T-helper 17 cell (primary cell): ENCODE results near the gene ORM1. TPM values are rescaled to one million over a fixed set of nuclear protein-coding genes. Genes with fewer than 3 reads are reported as not detected.

Source experiments
- ATAC-seq: fragments of 150-1000 bp; cut with Tn5 transposase; 2 replicates; pipeline ENCODE4 v1.10.0; 2021; ENCODE audit warnings: mild to moderate bottlenecking, moderate library complexity
- DNase-seq, 3 donors: peaks; one replicate each; pipeline versions ENCODE4 v3.0.0 to v3.0.0-alpha.2; 2020 to 2021
- H3K9me3 ChIP-seq: one replicate; pipeline ENCODE4 v1.7.0; 2013; ENCODE audit warnings: low read length, mild to moderate bottlenecking; ENCODE audit not compliant: control insufficient read depth, poor library complexity, severe bottlenecking
- H3K27ac Mint-ChIP-seq: one replicate; pipeline ENCODE4 v1.8.0; 2022; ENCODE audit warnings: mild to moderate bottlenecking, moderate library complexity, mixed read lengths
- H3K27me3 Mint-ChIP-seq: one replicate; pipeline ENCODE4 v1.8.0; 2022; ENCODE audit warnings: mixed read lengths
- H3K36me3 Mint-ChIP-seq: one replicate; pipeline ENCODE4 v1.8.0; 2022; ENCODE audit warnings: low read depth, mixed read lengths
- H3K4me1 Mint-ChIP-seq: one replicate; pipeline ENCODE4 v1.8.0; 2022; ENCODE audit warnings: mild to moderate bottlenecking, mixed read lengths
- H3K4me3 Mint-ChIP-seq: one replicate; pipeline ENCODE4 v1.8.0; 2022; ENCODE audit warnings: mild to moderate bottlenecking, moderate library complexity, mixed read lengths
- total RNA-seq, 4 donors: library from RNA in 2 of 4; stranded (reverse) in 2 of 4; gene quantifications; one replicate each; pipeline ENCODE4 v1.2.3 and lab custom pipeline; 2022 to 2026

ORM1 gene
- total RNA-seq, 2 donors from 2014 or later: not detected

DNA sequence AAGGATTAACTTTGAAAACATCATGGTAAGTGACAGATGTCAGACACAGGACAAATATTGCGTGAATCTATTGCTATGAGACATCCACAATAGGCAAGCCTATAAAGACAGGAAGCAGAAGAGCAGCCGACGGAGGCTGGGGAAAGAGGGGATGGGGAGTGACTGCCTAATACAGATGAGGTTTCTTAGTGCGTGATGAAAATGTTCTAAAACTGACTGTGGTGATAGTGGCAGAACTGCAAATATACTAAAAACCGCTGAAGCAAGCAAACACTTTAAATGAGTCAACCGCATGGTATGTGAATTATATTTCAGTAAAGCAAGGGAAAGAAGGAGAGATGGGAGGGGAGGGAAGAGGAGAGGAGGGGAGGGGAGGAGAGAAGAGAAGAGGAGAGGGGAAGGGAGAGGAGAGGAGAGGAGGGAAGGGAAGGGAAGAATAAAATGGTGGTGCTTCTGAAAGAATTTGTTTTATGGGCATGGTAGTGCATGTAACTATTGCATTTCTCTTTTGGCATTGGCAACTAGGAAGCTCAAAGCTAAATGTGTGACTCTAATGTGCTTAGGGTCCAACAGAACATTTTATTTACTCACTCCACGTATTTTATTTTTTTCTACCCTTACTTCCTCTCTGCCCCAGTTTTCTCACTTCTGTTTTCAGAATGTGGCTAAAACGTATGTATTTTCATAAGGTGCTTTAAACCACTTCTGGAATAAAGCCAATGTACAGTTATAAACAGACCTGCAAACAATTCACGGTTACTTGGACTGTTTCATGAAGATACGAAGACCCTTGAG lies 43.6 kb downstream of the ORM1 start:
- DNase-seq: no peak
- Mint-ChIP-seq H3K4me1 (peaks cover 66% of the 10 kb centered on the region), H3K36me3 (peaks cover 9% of the 10 kb centered on the region), H3K27ac (peak overlapping the region; percentile 96), H3K27me3 (no peaks in the 10 kb centered on the region), H3K4me3 (peak overlapping the region; percentile 90)
- H3K9me3 ChIP-seq: no peaks in the 10 kb centered on the region
- ATAC-seq: peak; percentile 69

DNA sequence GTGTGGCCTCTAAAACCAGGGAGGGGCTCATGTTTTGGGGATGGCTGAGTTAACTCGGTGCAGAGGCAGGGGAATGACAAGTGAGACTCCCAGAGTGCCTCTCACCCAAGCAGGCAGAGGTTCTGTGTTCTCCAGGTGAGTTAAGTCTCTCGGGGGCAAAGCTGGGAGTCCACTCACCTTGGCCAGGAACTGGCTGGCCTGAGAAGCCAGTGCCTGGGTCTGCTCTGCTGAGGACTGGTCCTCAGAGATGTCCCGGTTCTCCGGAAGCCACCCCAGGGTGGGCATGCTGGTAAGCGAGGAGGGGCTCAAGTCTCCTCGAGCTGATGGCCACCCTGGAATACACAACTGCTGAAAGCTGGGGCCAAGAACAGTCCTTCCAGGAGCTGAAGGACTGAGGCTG lies 44.5 kb downstream of the ORM1 start:
- DNase-seq: no peak
- no peaks in the 10 kb centered on the region for H3K9me3 ChIP-seq
- Mint-ChIP-seq H3K4me3 (peak overlapping the region; percentile 90), H3K36me3 (peaks cover 9% of the 10 kb centered on the region), H3K4me1 (peaks cover 72% of the 10 kb centered on the region), H3K27me3 (no peaks in the 10 kb centered on the region), H3K27ac (peak overlapping the region; percentile 96)
- ATAC-seq: no peak

DNA sequence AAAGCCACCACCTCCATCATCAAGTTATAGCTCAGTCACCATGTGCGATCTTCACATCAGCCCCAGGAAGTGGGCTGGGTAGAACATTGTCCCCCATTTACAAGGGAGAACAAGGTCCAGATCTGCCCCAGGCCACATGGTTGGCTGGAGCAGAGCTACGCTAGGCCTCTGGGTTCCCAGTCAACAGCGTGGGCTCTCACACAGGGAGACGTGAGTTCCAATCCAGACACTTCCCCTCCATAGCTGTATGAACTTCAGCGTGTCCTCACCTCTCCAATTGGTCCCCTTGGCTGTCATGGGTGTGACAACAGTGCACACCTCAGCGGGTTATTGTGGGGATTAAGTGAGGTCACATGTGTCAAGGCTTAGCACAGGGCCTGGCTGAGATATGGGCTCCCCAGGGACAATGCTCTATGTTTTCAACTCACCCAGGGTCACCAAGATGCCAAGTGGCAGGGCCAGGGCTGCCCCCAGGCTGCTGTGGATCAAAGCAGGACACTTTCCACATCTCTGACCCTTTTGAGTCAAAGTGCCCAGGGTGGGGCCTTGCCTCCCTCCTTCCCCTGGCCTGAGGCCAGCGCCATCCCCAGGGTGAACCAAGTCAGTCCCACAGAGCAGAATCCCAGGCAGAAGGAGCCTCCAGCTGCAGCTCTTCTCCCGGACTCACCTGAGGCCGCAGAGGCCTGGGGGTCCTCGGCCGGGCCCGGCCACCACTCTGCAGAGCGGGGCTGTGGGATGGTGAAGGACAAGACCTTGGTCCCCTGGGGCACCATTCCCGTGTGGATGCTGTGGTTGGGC lies 45.1 kb downstream of the ORM1 start:
- peak overlapping the region; percentile 96 for H3K27ac Mint-ChIP-seq
- H3K4me1 Mint-ChIP-seq: peaks cover 75% of the 10 kb centered on the region
- H3K9me3 ChIP-seq: no peaks in the 10 kb centered on the region
- no peaks in the 10 kb centered on the region for H3K27me3 Mint-ChIP-seq
- peaks cover 9% of the 10 kb centered on the region for H3K36me3 Mint-ChIP-seq
- H3K4me3 Mint-ChIP-seq: peak overlapping the region; percentile 90
- ATAC-seq (no peak), DNase-seq (no peak)

DNA sequence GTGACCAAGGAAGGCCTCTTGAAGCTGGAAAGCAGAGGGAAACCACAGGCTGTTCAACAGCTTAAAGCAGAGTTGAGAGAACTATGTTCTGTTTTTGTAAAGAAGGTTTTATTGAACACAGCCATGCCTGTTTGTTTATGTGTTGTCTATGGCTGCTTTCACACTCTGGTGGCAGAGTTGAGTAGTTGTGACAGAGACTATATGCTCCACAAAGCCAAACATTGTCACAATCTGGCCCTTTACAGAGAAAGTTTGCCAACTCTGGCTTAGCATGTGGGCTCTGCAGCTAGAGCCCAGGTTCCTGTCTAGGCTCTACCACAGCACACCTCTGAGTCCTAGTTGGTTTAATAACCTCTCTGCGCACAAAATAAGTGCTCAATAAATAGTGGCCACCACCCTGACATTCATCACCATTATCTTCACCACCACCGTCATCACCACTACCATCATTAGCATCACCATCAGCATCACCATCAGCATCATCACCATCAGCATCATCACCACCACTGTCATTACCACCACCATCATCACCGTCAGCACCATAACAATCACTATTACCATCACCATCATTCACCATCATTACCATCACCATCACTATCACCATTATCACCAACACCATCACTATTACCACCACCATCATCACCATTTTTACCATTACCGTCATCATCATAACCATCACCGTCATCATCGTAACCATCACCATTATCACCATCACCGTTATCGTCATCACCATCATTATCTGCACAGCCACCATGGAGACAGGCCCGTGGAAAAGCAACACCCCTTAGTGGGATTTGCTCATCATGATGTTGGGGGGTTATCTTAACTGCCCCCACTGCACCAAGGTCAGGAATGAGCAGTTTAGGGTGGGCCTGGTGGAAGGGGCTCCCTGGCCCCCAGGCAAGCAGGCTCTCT lies 46.6 kb downstream of the ORM1 start:
- Mint-ChIP-seq H3K27ac (peak overlapping the region; percentile 84), H3K27me3 (no peaks in the 10 kb centered on the region), H3K36me3 (peaks cover 10% of the 10 kb centered on the region), H3K4me3 (peak overlapping the region; percentile 81), H3K4me1 (peaks cover 74% of the 10 kb centered on the region)
- DNase-seq (no peak), ATAC-seq (no peak)
- H3K9me3 ChIP-seq: no peaks in the 10 kb centered on the region

DNA sequence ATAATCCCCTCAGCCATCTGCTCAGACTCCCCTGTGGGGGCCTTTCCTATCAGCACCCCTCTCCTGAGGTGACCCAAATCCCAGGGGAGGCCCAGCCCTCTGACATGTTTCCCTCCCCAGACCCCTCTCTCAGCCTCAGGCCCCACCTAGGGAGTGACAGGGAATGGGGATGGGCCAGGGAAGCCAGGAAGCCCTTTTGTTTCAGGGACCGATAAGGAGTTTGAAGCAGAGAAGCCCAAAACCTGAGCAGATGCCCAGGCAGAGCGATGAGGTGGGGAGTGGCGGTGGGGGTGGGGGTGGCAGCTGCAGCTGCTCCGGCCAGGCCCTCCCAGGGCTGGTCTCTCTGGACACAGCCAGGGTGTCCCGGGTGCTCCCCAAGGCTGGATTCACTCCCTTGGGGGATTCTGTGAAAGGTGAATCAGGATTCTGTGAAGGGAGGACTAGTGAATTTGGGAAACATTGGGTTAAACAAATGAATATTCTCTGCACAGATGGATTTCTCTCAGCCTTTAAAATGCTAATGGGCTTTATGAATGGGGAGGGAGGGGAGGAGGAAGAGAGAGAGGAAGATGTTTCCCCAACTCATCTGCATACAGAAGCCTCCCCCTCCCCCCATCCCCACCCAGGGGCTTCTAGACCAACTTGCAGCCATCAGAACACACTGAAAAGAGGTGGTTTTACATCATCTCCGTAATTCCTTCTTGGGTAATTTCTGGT lies 47.5 kb downstream of the ORM1 start:
- DNase-seq (no peak), ATAC-seq (no peak)
- peak overlapping the region; percentile 86 for H3K4me3 Mint-ChIP-seq
- peaks cover 16% of the 10 kb centered on the region for H3K36me3 Mint-ChIP-seq
- no peaks in the 10 kb centered on the region for H3K27me3 Mint-ChIP-seq
- H3K27ac Mint-ChIP-seq: peak overlapping the region; percentile 84
- no peaks in the 10 kb centered on the region for H3K9me3 ChIP-seq
- peaks cover 78% of the 10 kb centered on the region for H3K4me1 Mint-ChIP-seq

DNA sequence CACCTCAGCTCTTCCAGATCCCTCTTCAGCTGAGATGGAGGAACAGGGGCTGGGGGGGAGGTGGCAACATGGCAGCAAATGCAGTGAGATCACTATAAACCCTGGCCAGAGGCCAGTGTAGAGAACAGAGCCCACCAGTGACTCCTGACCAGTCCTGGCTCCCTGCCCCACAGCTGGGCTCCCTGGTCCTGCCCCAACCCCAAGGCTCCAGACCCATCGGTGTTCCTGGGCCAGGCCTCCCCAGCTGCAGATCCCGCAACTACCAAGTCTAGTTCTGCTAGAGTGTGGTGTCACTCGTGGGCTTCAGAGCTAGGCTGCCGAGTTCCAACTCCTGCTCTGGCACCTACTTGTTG lies 48.0 kb downstream of the ORM1 start:
- peaks cover 80% of the 10 kb centered on the region for H3K4me1 Mint-ChIP-seq
- no peaks in the 10 kb centered on the region for H3K27me3 Mint-ChIP-seq
- peaks cover 16% of the 10 kb centered on the region for H3K36me3 Mint-ChIP-seq
- H3K9me3 ChIP-seq: no peaks in the 10 kb centered on the region
- peak overlapping the region; percentile 86 for H3K4me3 Mint-ChIP-seq
- no peak for ATAC-seq
- peak overlapping the region; percentile 84 for H3K27ac Mint-ChIP-seq
- no peak for DNase-seq

DNA sequence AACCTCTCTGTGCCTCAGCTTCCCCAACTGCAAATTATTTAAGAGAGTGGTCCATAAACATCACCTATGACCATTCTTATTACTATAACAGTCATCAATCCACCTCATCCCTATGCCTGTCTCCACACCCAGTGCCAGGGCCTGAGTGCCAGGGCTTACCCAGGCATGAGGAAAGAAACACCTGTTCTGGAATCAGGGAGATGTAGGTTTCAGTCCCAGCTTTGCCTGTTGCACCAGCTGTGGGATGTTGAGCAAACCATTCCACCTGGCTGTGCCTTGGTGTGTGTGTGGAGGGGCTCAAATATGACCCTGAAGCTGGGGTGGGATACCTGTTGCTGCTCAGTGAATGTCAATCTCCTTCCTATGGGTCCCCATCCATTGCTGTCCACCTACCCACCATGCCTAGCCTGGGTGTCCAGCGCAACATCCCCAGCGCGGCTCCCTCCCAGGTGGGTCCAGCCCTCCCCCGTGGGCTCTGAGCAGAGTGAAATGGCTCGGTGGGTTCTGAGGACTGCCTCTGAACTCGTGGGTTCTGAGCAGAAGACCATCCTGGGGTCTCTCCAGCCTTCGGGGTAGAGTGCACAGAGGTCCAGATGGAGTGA lies 48.5 kb downstream of the ORM1 start:
- no peak for ATAC-seq
- Mint-ChIP-seq H3K27ac (peak overlapping the region; percentile 84), H3K4me1 (peaks cover 78% of the 10 kb centered on the region), H3K4me3 (peak overlapping the region; percentile 86), H3K27me3 (no peaks in the 10 kb centered on the region), H3K36me3 (peaks cover 14% of the 10 kb centered on the region)
- DNase-seq: no peak
- no peaks in the 10 kb centered on the region for H3K9me3 ChIP-seq

DNA sequence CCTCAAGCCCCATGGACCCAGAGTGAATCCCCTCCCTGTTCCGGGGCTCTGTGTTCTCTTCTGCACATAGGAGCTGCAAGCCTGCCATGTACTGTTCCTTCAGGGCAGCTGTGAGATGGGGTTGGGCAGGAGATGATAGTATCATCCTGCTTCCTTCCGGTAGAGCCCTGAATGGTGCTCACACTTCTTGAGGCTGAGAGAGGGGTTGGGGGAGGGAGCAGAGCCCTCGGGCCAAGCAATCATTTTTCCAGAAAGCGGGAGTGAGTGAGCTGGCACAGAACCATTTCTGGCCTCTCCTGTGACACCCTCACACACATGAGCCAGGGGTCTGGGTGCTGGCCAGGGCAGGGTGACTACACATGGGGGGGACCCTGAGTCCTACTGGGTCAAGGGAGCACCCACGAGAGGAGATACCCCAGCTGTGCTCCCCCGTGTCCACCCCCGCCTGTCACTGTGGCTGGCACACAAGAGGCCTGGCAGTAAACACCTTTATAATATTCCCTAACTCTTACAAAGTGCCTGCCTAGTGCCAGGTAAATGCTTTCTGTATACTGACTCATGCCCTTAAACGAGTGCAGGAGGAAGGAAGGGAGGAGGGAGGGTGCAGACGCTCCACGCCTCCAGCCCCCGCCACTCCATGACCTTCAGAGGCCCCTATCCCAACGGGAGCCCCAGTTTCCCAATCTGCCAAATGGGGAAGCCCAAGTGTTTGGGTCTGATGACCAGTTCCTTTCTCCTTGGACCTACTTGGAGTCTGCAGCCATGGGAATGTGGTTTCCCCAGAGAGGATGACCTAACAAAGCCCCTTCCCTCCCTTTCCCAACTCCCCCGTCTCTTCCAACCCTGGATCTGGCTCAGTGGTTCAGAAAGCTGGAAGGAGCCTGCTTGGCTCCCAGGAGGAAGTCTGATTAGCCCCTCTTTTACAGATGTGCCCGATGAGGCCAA lies 49.3 kb downstream of the ORM1 start:
- Mint-ChIP-seq H3K36me3 (peaks cover 12% of the 10 kb centered on the region), H3K4me3 (peak overlapping the region; percentile 86), H3K27me3 (no peaks in the 10 kb centered on the region), H3K4me1 (peaks cover 77% of the 10 kb centered on the region), H3K27ac (peak overlapping the region; percentile 84)
- DNase-seq: peak in 1 of 3 donors; percentile 33
- ATAC-seq: peak; percentile 58
- H3K9me3 ChIP-seq: no peaks in the 10 kb centered on the region

DNA sequence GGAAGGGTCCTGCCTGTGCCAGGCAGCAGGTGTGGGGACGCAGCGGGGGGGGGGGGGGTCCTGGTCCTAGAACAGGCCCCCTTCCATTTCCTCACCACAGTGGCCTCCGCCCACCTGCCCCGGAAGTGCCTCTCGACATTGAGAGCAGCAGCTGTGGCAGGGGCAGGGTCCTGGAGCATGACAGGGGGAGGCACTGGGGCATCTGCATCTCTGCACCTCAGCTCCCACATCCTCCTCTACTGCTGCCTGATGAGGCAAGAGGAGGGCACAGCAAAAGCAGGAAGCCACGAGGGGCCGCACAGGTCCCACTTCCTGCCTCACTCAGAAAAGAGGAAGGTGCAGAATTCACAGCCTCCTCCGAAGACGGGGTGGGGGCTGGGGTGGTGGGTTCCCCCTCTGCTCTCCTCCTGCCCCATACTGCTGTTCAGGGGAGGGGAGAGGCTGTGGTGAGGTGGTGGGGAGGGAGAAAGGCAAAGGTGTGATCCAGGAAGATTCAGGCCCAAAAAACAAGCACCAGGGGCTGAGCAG lies 50.1 kb downstream of the ORM1 start:
- Mint-ChIP-seq H3K4me1 (peaks cover 75% of the 10 kb centered on the region), H3K36me3 (peaks cover 17% of the 10 kb centered on the region), H3K27me3 (no peaks in the 10 kb centered on the region), H3K4me3 (peak overlapping the region; percentile 86), H3K27ac (peak overlapping the region; percentile 84)
- ATAC-seq (peak; percentile 90), DNase-seq (peak; percentile 55 to 77 (median 65))
- no peaks in the 10 kb centered on the region for H3K9me3 ChIP-seq

DNA sequence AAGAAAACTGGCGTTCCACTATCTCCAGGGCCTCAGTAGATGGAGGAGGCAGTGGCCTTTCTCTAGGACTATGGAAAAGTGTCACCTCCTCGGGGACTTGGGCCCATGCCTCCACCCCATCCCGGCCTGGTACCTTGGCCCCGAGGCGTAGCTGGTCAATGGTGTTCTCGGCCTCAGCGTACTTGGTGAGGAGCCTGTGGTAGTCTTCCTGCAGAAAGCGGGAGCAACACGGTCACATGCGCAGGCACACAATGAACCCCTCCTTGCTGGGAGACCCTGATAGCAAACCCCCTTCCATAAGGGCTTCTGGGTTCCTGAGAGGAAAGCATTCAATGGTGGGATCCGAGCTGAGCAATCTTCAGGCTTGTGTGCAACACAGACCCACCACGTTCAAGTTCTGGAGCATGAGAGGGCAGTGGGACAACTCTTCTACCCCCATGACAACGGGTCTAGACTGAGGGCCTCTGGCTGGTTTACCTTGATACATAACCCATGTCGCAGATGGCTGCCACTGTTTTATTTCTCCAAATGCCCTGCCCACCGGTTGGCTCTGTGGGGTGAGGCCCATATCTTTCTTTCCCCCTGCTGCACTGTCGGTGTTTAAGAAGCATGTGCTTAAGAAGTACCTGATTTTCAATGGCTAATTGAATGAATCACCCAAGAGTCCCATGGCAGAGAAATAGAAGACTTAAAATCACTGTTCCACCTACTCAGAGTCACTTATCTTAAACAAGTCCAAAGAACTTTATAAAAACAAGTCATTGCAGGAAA lies 51.2 kb downstream of the ORM1 start:
- H3K36me3 Mint-ChIP-seq: peaks cover 20% of the 10 kb centered on the region
- H3K9me3 ChIP-seq: no peaks in the 10 kb centered on the region
- H3K4me3 Mint-ChIP-seq: peak overlapping the region; percentile 86
- H3K27me3 Mint-ChIP-seq: no peaks in the 10 kb centered on the region
- no peak for DNase-seq
- peak overlapping the region; percentile 84 for H3K27ac Mint-ChIP-seq
- ATAC-seq: no peak
- peaks cover 78% of the 10 kb centered on the region for H3K4me1 Mint-ChIP-seq

DNA sequence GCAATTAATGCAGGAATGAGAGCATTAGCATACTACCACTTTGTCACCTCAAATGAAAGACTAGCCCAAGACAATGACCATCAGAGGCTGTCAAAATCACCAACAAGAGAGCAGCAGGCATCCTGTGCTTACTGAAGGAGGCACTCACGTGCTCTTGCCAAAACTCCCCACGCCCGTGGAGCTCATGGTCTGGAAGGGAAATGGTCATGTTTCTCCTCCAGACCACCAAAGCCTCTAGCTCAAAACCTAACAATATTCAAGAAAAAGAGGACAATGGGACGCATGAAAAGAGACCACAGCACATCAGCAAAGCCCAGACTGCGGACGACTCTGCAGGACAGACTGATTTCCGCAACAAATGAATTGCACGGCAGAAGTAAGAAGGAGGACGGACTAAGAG lies 52.0 kb downstream of the ORM1 start:
- Mint-ChIP-seq H3K4me1 (peaks cover 75% of the 10 kb centered on the region), H3K4me3 (peak overlapping the region; percentile 86), H3K27me3 (no peaks in the 10 kb centered on the region), H3K27ac (peak overlapping the region; percentile 84), H3K36me3 (peaks cover 15% of the 10 kb centered on the region)
- ATAC-seq: no peak
- H3K9me3 ChIP-seq: no peaks in the 10 kb centered on the region
- no peak for DNase-seq
